IPS-18c (cell line): ENCODE data around the gene NELL2.

ENCODE experiments used
- H3K4me3 ChIP-seq: 2 replicates; pipeline ENCODE4 v1.7.0; 2013; ENCODE audit warnings: low read depth, mild to moderate bottlenecking, low read length, moderate library complexity; ENCODE audit not compliant: insufficient read depth
- H3K9me3 ChIP-seq: one replicate; pipeline ENCODE4 v1.6.1; 2013; ENCODE audit warnings: mild to moderate bottlenecking, low read length, moderate library complexity; ENCODE audit not compliant: control insufficient read depth, insufficient read depth

The NELL2 gene

DNA sequence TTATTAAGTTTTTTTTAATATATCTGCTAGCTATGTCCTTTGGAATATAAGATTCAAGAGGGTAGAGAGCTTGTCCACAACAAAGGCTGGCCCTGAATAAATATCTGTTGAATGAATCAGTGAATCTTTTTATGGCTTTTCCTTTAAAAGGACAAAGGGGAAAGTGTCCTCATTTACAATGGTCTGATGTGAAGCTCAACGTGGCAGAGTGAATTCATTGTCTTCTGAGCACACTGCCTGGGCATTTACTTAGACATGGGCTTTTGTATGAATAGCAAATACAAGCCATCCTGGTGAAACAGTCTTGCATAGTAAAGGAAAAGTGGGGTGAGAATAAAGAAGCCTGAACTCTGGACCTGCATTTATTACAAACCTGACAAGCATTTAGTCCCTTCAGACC is 201.2 kb downstream of the NELL2 start:
- no peak overlapping the region for H3K4me3 ChIP-seq
- H3K9me3 ChIP-seq, result no peaks in the 10 kb centered on the region

DNA sequence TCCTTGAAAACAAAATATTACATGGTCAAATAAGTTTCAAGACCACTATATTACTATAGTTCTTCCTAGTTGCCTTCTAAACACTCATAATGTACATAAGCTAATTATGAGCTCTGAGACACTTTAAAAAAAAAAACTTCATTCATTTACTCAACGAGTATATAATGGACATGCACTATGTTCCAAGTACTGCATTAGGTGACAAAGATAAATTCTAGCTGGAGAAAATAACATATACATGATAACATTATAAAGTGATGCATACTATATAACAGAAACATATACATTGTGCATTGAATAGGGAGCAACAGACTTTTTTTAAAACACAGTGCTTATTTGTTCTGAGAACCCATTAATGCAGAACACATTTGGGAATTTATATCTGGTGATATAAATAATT is 202.3 kb downstream of the NELL2 start:
- Histone ChIP-seq H3K4me3 (no peak overlapping the region), H3K9me3 (no peaks in the 10 kb centered on the region)

DNA sequence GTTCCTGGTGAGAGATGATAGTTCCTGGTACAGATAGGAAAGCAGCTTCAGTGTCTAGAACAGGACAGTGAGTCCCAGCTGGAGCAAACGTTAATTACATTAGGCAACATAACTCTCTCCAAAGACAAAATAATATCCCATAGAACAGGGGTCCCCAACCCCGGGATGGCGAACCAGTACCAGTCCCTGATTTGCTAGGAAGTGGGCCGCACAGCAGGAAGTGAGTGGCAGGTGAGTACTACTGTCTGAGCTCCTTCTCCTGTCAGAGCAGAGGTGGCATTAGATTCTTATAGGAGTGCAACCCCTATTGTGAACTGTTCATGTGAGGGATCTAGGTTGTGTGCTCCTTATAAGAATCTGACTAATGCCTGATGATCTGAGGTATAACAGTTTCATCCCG is 204.1 kb downstream of the NELL2 start:
- H3K9me3 ChIP-seq, result no peaks in the 10 kb centered on the region
- no peak overlapping the region for H3K4me3 ChIP-seq

DNA sequence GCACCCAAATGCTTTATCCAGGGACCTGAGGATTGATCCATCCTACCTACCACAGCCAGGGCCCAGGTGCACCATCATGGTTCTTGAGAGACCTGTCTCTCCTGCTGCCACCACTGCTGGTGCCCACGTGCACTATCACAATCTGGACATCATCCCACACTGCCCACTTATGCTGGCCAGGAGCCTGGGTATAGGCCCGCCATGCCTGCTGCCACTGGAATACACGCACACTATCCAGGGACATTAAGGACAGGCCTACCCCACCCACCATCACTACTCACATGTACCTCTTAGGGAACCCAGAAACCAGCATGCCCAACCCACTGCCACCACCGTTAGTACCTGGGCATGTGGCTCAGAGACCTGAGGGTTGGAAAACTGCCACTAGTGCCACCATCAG is 207.7 kb downstream of the NELL2 start:
- Histone ChIP-seq H3K9me3 (no peaks in the 10 kb centered on the region), H3K4me3 (no peak overlapping the region)

DNA sequence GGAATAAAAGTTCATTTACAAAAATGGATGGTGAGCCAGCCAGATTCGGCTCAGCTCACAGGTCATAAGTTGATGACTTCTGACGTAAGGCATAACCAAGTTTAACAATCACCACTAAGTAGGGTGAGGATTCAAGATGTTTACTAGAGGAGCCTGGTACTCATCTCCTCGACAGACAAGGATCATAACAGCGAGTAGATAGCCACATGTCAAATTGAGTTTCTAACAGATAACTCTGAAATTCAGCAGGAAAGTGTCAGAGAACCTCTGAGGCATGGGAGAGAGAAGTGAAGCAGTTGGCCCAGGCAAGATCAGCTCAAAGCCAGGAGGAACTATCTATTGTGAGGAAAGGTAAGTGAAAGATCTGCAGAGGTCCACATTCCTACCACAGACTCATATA is 208.7 kb downstream of the NELL2 start:
- no peak overlapping the region for H3K4me3 ChIP-seq
- H3K9me3 ChIP-seq, result no peaks in the 10 kb centered on the region

DNA sequence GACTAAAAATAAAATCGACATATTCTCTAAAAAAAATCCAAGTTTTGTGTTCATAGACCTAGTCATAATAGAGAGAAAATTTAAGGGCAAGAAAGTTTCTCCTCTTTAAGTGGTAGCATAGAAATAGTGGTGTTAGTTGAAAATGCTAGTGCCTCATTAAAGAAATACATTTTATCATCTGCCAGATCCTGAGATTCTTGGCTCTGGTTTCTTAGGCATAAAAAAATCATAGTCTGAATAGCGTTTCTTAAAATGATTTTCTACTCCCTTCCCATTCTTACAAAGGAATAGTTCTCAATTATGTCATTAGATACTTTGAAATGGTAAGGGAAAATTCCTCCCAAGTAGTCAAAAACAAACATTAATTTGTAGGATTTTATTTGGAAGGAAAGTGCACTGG is 212.8 kb downstream of the NELL2 start:
- Histone ChIP-seq H3K4me3 (no peak overlapping the region), H3K9me3 (no peaks in the 10 kb centered on the region)

DNA sequence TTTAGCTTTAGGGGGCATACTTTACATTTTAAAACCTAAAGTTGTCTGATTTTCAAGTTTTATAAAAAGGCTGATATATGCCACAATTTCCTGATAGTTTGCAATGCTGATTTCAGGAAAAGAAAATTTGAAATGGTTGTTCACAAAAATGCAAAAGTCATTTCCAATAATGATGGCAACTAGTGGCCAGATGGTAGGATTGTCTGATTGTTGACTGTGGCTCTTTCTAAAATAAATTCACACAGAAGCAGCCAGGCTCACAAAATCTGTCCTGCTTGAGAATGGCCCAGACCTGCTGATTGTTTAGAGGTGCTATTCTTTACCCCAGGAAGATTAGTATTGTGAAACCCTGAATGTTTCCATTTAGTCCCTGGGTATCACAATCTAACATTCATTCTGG is 220.3 kb downstream of the NELL2 start:
- Histone ChIP-seq H3K4me3 (no peak overlapping the region), H3K9me3 (no peaks in the 10 kb centered on the region)

DNA sequence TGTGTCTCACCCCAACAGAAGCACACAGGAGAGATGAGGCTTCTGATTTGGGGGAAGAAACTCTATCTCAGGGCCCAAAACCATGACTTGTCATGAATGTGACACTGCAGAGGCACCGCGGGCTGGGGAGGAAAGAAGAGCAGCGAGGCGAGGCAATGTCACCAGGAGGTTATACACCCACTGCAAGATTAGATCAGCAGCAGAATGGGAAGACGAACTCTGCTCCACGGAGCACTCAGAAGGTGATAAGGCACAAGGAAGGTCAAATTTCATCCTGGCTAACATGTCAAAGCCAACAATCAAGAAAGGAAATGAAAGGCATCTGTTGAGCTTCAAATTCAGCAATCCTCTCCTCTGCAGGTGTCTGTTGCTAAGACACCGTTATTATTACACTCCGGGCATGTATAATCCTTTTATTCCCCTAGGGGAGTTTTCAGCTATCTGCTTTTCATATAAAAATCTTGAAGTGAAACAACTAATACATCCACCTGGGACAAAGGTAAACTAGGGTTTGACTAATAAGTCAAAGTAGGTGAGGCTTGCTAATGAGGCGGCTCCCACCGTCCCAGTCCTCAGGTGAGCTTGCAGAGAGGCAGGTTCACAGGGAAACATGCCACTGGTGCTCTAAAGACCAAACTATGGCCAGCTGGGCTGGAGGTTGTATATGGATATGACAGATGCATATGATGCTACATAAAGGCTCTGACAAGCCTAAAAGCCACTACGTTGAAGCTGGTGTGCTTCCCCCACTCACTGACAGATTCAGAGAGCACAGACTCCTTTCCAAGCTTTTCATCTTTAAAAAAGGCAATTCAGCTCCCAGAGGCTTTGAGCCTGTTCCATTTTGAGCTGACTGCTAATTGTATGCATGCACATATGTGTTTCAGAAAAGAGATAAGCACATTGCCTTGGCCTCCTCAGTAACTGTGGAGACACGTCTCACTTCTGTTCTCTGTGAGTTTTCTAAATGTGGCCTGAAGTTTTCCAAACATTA is 221.2 kb downstream of the NELL2 start:
- H3K4me3 ChIP-seq, result no peak overlapping the region
- H3K9me3 ChIP-seq, result no peaks in the 10 kb centered on the region

DNA sequence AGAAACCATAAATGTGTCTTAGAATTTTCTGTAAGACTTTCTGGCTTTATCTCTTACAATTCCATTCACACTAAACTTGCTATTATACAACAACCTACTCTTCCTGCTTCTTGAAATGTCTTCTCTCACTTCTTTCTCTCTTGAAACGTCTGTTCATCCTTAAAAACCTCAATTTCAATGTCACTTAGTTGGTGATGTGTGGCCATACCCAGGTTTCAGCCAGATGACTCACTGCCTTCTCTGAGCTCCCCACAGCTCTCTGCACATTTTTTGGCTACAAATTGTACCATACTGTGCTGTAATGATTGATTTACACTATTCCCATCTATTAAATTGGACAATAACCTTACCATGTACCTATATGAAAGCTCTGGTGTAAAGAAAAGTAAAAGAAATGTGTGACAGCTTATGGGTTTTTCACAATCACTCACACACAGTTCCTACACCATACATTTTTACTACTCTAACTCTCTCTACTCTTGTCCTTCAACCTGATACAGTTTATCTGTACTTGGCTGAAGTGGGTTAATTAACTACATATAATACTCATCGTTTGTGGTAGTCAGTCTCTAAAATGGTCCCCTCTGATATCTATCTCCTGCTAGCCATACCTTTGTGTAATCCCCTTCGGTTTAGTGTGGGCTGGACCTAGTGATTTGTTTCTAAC is 222.1 kb downstream of the NELL2 start:
- Histone ChIP-seq H3K9me3 (no peaks in the 10 kb centered on the region), H3K4me3 (no peak overlapping the region)

DNA sequence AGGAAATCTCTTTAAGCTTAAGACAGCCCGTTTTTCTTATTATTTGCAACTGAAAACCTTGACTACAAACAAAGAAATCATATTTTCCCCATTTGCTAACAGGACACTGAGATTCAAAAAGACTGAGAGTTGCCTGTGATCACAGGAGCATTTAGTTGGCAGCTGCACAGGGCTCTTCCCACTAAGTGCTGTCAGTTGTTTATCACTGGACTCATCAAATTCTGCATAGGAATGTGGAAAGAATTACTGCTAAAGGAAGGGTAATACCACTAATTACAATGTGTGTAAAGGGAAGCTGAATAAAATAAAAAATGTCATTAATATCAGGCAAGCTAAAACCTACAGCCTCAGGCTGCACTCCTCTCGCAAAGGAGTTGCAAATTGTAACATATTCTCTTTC is 226.4 kb downstream of the NELL2 start:
- H3K9me3 ChIP-seq, result no peaks in the 10 kb centered on the region
- H3K4me3 ChIP-seq, result no peak overlapping the region

DNA sequence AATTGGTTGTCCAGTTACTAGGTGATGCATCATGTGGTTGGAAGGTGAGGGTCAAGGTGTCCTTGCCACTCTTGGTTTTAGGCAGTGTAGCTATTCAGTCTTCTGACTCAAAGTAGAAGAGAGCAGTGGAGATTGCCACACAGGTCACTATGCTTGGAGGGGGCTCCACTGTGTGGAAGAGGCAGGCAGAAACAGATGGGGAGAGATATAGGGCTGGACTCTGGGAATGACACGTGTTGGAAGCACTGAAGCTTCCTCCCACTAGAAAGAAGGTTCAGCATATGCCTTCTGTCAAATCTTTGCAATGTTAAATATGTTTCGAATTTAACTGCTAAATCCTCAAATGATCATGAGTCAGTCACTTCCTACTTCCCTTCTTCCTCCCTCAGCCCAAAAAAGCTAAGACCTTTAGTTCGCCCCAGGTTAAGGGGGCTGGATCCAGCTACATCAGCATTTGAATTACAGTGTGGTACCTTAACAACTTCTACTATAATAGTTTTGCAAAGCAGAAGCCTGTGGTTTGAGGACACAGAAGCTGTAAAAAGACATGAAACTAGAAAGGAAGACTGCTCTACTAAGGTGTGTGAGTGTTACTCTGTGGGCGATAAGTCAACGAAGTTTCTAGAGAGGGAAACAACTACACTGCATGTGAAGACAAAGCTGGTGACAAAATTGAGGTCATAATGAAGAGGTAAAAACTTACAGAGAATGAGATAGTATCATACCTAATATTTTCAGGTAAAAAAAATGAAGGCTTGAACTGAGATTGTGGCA is 228.0 kb downstream of the NELL2 start:
- H3K9me3 ChIP-seq, result no peaks in the 10 kb centered on the region
- no peak overlapping the region for H3K4me3 ChIP-seq

DNA sequence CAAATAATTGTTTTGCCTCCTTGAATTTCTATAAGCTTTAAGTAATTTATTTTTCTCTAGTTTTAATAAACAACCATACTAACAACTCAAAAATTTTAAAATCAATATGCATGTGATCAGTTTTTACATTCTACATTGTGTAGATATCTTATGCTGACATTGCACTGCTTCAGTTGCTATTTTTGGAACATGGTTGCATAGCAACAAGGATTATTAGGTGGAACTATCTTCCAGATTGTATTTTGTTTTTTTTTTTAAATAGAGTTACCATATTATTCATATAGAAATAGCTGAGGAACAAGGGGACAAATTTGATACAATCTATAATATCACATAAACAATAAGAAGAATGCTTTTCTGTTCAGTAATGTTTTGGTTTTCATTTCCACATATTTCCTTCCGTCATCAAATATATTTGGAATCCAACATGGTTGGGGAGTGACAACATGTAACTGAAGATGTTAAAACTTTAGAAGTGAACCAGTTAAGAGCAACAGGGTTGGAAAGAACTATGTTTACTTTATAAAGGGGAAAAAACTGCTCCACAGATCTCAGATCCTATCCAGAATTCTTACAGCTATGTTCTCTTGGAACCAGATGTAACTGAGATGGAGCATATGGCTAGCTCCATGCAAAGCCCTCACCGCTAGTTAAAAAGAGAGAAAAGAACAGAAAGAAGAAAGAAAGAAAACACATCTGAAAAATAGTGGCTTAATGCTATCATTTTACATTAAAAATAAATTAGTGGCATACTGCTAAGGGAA is 235.5 kb downstream of the NELL2 start:
- Histone ChIP-seq H3K4me3 (no peak overlapping the region), H3K9me3 (no peaks in the 10 kb centered on the region)

DNA sequence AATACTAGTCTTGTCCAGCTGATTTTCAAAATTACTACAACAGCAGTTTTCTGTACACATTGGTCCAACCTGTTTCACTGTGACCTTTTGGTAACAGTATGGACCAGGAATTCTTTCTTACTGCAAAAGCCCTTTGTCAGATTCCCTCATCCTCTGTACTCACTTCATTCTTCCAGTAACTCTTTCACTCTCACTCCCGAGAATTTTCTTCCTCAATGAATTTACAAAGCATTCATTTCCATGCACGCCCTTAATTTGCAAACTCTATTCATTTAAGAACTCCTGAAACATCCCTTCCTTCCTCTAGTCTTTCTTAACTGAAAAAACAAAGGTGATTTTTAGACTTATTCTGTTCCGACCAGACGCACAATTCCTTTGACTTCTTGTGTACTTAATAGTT is 238.2 kb downstream of the NELL2 start:
- no peaks in the 10 kb centered on the region for H3K9me3 ChIP-seq
- H3K4me3 ChIP-seq, result no peak overlapping the region

DNA sequence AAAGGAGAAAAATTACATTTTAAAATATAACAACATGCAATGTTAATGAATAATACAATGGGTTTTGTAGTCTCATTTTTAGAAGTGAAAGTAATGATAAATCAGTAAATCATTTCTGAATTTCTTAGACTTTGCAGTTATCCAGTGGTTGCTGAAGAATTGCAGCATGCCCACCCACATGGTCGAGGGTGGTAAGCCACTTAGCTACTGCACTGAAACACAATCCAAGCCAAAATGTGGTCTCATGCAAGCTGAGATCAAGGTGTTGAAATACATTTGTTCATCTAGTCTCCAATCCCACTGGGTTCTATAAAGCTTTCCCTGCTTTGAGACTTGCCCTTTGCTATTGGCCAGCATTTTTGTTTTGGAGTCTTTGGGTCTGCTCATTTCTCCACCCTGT is 247.9 kb downstream of the NELL2 start:
- H3K4me3 ChIP-seq, result no peak overlapping the region
- H3K9me3 ChIP-seq, result no peaks in the 10 kb centered on the region

DNA sequence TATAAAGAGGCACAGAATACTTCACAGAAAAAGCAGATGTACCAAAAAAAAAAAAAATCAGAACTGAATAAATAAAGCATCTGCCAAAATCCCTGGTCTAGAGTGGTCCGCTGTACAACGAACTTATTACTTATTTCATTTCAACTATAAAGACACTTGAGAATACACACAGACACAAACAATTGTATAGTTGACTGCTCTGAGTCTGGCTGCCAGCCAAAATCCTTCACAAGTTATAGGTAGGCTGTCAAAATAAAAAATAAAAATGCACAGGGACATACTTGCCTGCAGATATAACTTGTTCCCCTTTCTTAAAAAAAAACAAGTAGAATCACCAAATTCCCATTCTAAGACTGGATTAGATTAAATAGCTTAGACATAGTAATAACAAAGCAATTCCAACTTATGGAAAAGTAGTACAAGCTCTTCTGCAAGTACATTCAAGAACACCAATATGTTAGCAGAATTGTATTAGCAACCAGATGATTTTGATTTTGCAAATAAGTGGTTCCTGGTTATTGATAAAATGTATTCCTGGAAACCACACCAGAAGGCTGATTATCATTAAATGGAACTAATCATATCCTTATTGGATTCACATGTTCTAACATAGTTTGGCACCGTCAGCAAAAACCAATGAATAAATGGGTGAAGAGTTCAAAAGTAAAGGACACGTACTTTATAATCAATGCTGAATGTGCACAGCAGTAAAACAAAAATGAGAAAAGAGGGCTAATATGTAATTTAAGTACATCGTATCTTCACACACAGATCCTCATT is 248.5 kb downstream of the NELL2 start:
- H3K9me3 ChIP-seq, result no peaks in the 10 kb centered on the region
- H3K4me3 ChIP-seq, result no peak overlapping the region

DNA sequence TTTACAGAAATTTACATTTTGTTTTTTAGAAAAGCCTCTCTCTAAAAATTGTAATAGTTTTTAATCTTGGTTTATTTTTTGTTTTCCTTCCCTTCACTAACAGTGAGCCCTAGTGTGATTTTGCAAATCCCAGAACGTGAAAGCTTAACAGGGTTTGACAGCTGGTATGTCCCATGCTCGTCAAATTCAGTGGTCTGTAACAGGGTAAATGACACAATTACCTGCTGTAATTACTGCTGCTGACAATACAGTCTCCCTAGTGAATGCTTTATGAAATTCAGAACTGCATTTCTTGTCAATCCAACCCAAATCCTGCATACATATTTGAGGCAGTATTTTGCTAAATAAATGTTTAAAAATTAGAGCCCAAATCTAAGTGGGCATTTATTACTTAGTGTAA is 249.2 kb downstream of the NELL2 start:
- no peak overlapping the region for H3K4me3 ChIP-seq

More for the DNA sequence above, 249.2 kb downstream of the NELL2 start:
- no peaks in the 10 kb centered on the region for H3K9me3 ChIP-seq
